Stimulated activated CD4-positive, alpha-beta T cell treated with anti-CD3 and anti-CD28 coated beads, Interleukin-2, amount 100 ng/mL, for 4 hours (primary cell): ENCODE data around the gene SLC5A1.
"Not testable (repeated sequence)": the region's sequence is repeated elsewhere in the genome, so short reads cannot be mapped to it uniquely, and the experiment has no call there.

Source experiments
- DNase-seq: peaks from one replicate; pipeline ENCODE4 v3.0.0-alpha.2; 2020; ENCODE audit warnings: low read depth

Gene SLC5A1

DNA sequence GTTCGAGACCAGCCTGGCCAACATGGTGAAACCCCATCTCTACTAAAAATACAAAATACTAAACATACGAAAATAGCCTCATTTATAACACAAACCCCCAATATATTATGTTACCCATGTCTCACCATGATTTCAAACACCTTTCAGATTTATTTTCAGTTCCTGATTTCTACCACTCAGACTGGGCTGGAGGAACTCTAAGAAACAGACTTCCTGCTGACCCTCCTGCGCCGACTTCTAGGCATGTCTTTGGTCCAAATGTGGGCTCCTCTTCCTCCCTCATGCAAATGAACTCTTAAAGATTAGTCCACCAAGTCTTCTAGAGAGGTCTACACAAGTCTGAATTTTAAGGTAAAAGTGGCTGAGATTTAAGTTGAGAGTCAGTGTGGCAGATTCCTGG is 105.3 kb downstream of the SLC5A1 start:
- not testable (repeated sequence) for DNase-seq

DNA sequence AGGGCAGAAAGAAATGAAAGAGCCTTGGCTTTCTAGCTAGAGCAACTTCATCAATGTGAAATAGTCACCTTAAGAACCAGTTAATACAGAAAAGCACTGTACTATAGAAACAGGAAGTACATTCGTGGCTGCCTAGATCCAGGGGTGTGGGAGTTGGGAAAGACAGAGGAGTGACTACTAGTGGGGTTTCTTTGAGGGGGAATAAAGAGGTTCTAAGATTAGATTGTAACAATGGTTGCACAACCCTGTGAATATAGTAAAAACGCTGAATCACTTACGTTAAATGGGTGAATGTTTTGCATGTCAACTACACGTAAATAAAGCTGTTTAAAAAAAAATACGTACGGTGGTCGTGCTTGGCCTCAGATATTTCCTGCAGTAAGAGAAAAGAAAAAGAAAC is 107.6 kb downstream of the SLC5A1 start:
- not testable (repeated sequence) for DNase-seq

DNA sequence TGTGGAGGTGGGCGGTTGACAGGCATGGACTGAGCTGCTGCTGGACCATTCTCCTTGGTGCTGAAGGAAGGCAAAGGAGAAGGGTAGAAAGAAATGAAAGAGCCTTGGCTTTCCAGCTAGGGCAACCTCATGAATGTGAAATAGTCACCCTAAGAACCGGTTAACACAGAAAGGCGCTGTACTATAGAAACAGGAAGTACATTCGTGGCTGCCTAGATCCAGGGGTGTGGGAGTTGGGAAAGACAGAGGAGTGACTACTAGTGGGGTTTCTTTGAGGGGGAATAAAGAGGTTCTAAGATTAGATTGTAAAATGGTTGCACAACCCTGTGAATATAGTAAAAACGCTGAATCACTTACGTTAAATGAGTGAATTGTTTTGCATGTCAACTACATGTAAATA is 108.6 kb downstream of the SLC5A1 start:
- DNase-seq, result not testable (repeated sequence)

DNA sequence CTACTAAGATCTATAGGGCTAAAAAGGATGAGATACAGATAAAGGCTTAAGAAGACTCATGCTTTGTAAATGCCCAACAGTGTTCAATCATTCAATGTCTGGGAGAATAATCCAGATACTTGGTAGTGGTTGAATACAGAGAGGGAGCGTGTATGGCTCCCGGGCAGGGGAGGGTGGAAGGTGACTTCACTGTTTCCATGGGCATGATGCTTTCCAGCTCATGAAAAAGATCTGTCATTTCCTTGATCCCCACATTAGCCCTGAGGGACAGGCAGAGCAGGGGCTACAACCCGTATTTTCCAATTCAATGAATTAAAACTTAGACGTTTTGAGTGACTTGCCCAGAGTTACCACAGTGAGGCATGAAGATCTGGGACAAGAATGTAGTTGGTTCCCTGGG is 111.7 kb downstream of the SLC5A1 start:
- not testable (repeated sequence) for DNase-seq

DNA sequence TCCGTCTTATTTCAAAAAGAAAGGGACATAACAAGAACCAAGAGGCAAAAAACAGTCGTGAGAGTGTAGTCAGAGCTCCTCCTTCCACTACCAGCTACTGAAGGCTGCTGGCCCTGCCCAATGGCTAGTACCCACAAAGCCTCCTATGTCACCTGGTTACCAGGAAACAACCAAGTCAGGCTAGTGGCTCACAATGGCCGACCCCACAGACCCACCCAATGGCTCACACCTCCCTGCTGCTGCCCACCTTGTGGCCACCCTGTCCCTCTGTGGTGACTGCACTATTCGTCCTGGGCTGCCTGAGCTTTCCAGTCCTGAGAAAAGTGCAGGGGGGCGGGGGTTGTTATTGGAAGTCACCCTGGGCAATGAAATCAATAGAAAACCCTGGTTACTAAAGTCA is 114.6 kb downstream of the SLC5A1 start:
- DNase-seq, result not testable (repeated sequence)

DNA sequence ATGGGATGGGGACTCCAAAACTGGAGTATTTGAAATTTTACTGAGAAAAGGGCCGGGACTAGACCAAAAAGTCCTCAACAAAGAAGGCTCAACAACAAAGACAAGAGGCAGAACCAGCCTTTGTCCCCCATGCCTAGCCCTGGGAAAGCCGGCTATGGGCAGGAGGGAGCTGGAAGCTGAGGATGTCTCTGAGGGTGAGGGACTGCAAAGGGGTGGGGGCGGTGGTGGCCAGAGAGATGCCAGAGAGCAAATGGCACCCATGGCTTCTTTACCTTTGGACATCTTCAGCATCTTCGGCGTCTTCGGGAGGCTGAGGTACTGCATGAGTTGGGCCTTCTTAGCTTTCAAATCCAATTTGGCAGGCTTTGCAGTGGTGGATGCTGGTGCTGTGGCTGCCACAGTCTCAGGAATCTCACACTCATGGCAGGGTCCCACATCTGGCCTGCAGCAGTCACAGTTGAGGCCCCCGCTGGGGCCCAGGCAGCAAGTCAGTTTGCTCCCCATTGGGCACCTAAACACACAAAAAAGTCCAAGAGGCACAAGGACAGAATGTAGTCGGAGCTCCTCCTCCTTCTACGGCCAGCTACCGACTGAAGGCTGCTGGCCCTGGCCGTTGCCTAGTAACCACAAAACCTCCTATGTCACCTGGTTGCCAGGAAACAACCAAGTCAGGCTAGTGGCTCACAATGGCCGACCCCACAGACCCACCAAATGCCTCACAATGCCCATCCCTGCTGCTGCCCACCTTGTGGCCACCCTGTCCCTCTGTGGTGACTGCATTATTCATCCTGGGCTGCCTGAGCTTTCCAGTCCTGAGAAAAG is 115.9 kb downstream of the SLC5A1 start, which contains the start of gene C22orf42:
TSS of gene C22orf42 (minus strand) at position 592 of the 822 bp plus-strand sequence. CDS start at position 504, 88 bp downstream.
- no peak for DNase-seq

DNA sequence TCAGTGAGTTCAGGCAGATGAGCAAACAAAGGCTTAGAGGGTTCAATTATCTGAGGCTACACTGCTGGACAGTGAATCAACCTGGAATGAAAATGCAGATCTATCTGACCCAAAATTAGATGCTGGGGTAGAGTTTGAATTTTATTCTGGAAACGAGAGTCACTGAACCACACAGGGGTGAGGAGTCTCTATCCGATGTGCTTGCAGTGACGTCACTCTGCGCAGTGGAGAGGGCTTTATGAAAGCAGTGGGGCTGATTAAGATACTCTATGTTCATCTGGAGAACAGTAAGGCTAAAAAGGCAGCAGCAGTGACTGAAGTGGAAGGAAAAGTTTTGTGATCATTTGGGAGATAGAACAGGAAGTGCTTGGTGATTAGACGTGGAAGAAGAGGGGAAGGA is 117.3 kb downstream of the SLC5A1 start:
- not testable (repeated sequence) for DNase-seq
